IMR-90 (cell line): Measurements from ENCODE around the gene ACADS. TPM values are rescaled to one million over a fixed set of nuclear protein-coding genes. Genes with fewer than 3 reads are reported as not detected.

ENCODE experiments used
- ATAC-seq: fragments of 200-7000 bp; cut with Tn5 transposase; 2 replicates; pipeline ENCODE4 v1.9.1; 2020; ENCODE audit warnings: low read depth, mild to moderate bottlenecking, moderate library complexity
- BruUV-seq: library from RNA; stranded (reverse); fragments of 400-500 nt; replicated peaks from 2 replicates; lab custom pipeline; 2021; lab: Mats Ljungman, UMichigan
- CTCF ChIA-PET: fragments of 300-600 bp; formaldehyde crosslinking; extraction: SDS; loops from one replicate; lab custom pipeline; 2021; ENCODE audit warnings: antibody characterized with exemption; lab: Yijun Ruan, JAX
- POLR2A ChIA-PET: fragments of 300-600 bp; sonication (Branson Sonifier 250); formaldehyde crosslinking; loops from one replicate; lab custom pipeline; 2022; ENCODE audit warnings: antibody characterized with exemption; ENCODE audit not compliant: unreplicated experiment; lab: Charles Lee
- DNase-seq: peaks from one replicate; pipeline ENCODE4 v3.0.0; 2013
- H2AFZ ChIP-seq: replicated peaks from 2 replicates; pipeline ENCODE3; 2013; ENCODE audit warnings: low read length, mild to moderate bottlenecking; ENCODE audit not compliant: poor library complexity
- H2AK5ac ChIP-seq: 2 replicates; pipeline ENCODE4 v1.6.1; 2013; ENCODE audit warnings: low read depth, low read length, inconsistent platforms
- H2AK9ac ChIP-seq: replicated peaks from 2 replicates; pipeline ENCODE3; 2013; ENCODE audit warnings: mild to moderate bottlenecking, low read depth, low read length, moderate library complexity; ENCODE audit not compliant: poor library complexity
- H2BK120ac ChIP-seq: 2 replicates; pipeline ENCODE4 v1.6.1; 2013; ENCODE audit warnings: low read depth, low read length, inconsistent platforms
- H2BK15ac ChIP-seq: 3 replicates; pipeline ENCODE4 v1.6.1; 2013; ENCODE audit warnings: low read depth, low read length, inconsistent platforms
- H2BK20ac ChIP-seq: 2 replicates; pipeline ENCODE4 v1.6.1; 2013; ENCODE audit warnings: low read depth, mild to moderate bottlenecking, inconsistent platforms, low read length, moderate library complexity
- H2BK5ac ChIP-seq: 2 replicates; pipeline ENCODE4 v1.6.1; 2013; ENCODE audit warnings: mild to moderate bottlenecking, low read depth, low read length, inconsistent platforms; ENCODE audit not compliant: poor library complexity, severe bottlenecking
- H3K14ac ChIP-seq: replicated peaks from 2 replicates; pipeline ENCODE4 v1.6.1; 2013; ENCODE audit warnings: low read depth, low read length, inconsistent platforms
- H3K18ac ChIP-seq: 2 replicates; pipeline ENCODE4 v1.6.1; 2013; ENCODE audit warnings: low read depth, low read length, control low read depth
- H3K23ac ChIP-seq: 2 replicates; pipeline ENCODE4 v1.6.1; 2013; ENCODE audit warnings: low read depth, low read length, inconsistent platforms
- H3K27ac ChIP-seq: 2 replicates; pipeline ENCODE4 v1.5.1; 2013; ENCODE audit warnings: mild to moderate bottlenecking, control low read depth, low read length; ENCODE audit not compliant: insufficient read depth
- H3K27me3 ChIP-seq: 2 replicates; pipeline ENCODE4 v1.6.1; 2013; ENCODE audit warnings: low read length; ENCODE audit not compliant: control insufficient read depth, insufficient read depth
- H3K36me3 ChIP-seq: 2 replicates; pipeline ENCODE4 v1.6.1; 2013; ENCODE audit warnings: low read length, mixed read lengths; ENCODE audit not compliant: control insufficient read depth, insufficient read depth
- H3K4ac ChIP-seq: 2 replicates; pipeline ENCODE4 v1.6.1; 2013; ENCODE audit warnings: low read depth, low read length, inconsistent platforms
- H3K4me1 ChIP-seq: 2 replicates; pipeline ENCODE4 v1.6.1; 2013; ENCODE audit warnings: low read length, mixed read lengths; ENCODE audit not compliant: control insufficient read depth, insufficient read depth
- H3K4me2 ChIP-seq: 2 replicates; pipeline ENCODE4 v1.6.1; 2013; ENCODE audit warnings: low read depth, mild to moderate bottlenecking, control low read depth, low read length, moderate library complexity
- H3K4me3 ChIP-seq: 2 replicates; pipeline ENCODE4 v1.5.1; 2013; ENCODE audit warnings: low read depth, mild to moderate bottlenecking, control low read depth, low read length, moderate library complexity; ENCODE audit not compliant: insufficient read depth
- H3K56ac ChIP-seq: 2 replicates; pipeline ENCODE4 v1.6.1; 2013; ENCODE audit warnings: low read length, inconsistent platforms; ENCODE audit not compliant: insufficient read depth; ENCODE audit errors: extremely low read depth
- H3K79me1 ChIP-seq, 2 experiments: 2 replicates each; pipeline ENCODE4 v1.6.1; 2013; ENCODE audit warnings: low read length in 2 of 2, inconsistent platforms in 1 of 2, low read depth in 1 of 2
- H3K9ac ChIP-seq: 2 replicates; pipeline ENCODE4 v1.6.1; 2013; ENCODE audit warnings: low read depth, low read length, control low read depth
- H3K9me1 ChIP-seq: 2 replicates; pipeline ENCODE4 v1.6.1; 2013; ENCODE audit warnings: low read length, inconsistent platforms; ENCODE audit not compliant: insufficient read depth
- H3K9me3 ChIP-seq: 2 replicates; pipeline ENCODE4 v1.6.1; 2013; ENCODE audit warnings: low read length; ENCODE audit not compliant: control insufficient read depth, insufficient read depth
- H4K20me1 ChIP-seq: 2 replicates; pipeline ENCODE4 v1.6.1; 2013; ENCODE audit warnings: low read length, inconsistent platforms; ENCODE audit not compliant: insufficient read depth
- H4K5ac ChIP-seq: 2 replicates; pipeline ENCODE4 v1.6.1; 2013; ENCODE audit warnings: mild to moderate bottlenecking, low read depth, low read length, control low read depth
- H4K8ac ChIP-seq, 2 experiments: 2 replicates each; pipeline ENCODE4 v1.6.1; 2013; ENCODE audit warnings: low read depth in 2 of 2, low read length in 2 of 2, control low read depth in 1 of 2, inconsistent platforms in 1 of 2
- H4K91ac ChIP-seq: 2 replicates; pipeline ENCODE4 v1.6.1; 2013; ENCODE audit warnings: low read depth, low read length, inconsistent platforms; ENCODE audit not compliant: insufficient read depth
- BHLHE40 ChIP-seq: fragments of 150-350 bp; IDR thresholded peaks from 2 replicates; pipeline ENCODE4 v1.6.1; 2016; ENCODE audit warnings: mild to moderate bottlenecking, low read depth, low read length
- CEBPB ChIP-seq: IDR thresholded peaks from 2 replicates; pipeline ENCODE4 v1.6.1; 2012; ENCODE audit warnings: low read depth, low read length, improper control_type of control experiment
- CHD1 ChIP-seq: IDR thresholded peaks from 2 replicates; pipeline ENCODE4 v1.6.1; 2012; ENCODE audit warnings: low read depth, low read length, improper control_type of control experiment
- CTCF ChIP-seq: conservative IDR thresholded peaks from 2 replicates; pipeline ENCODE4 v1.5.1; 2012; ENCODE audit warnings: mild to moderate bottlenecking, low read depth, low read length, improper control_type of control experiment
- ELK1 ChIP-seq: fragments of 150-350 bp; IDR thresholded peaks from 2 replicates; pipeline ENCODE4 v1.6.1; 2016; ENCODE audit warnings: low read depth, mild to moderate bottlenecking, low read length, moderate library complexity, borderline replicate concordance
- FOS ChIP-seq: fragments of 150-350 bp; IDR thresholded peaks from 2 replicates; pipeline ENCODE4 v1.6.1; 2016; ENCODE audit warnings: low read depth, low read length
- MAFK ChIP-seq: IDR thresholded peaks from 2 replicates; pipeline ENCODE4 v1.6.1; 2012; ENCODE audit warnings: low read depth, low read length, improper control_type of control experiment
- MAZ ChIP-seq: IDR thresholded peaks from 2 replicates; pipeline ENCODE4 v1.6.1; 2012; ENCODE audit warnings: low read depth, mild to moderate bottlenecking, low read length, improper control_type of control experiment, moderate library complexity, borderline replicate concordance
- MXI1 ChIP-seq: IDR thresholded peaks from 2 replicates; pipeline ENCODE4 v1.6.1; 2012; ENCODE audit warnings: low read depth, mild to moderate bottlenecking, low read length, moderate library complexity, borderline replicate concordance
- NFE2L2 ChIP-seq: fragments of 150-350 bp; IDR thresholded peaks from 2 replicates; pipeline ENCODE4 v1.6.1; 2016; ENCODE audit warnings: low read depth, mild to moderate bottlenecking, low read length
- POLR2A ChIP-seq: IDR thresholded peaks from 2 replicates; pipeline ENCODE4 v1.6.1; 2012; ENCODE audit warnings: mild to moderate bottlenecking, low read depth, low read length
- RAD21 ChIP-seq: IDR thresholded peaks from 2 replicates; pipeline ENCODE4 v1.6.1; 2012; ENCODE audit warnings: low read length, improper control_type of control experiment
- RCOR1 ChIP-seq: IDR thresholded peaks from 2 replicates; pipeline ENCODE4 v1.6.1; 2012; ENCODE audit warnings: mild to moderate bottlenecking, low read length, improper control_type of control experiment; ENCODE audit not compliant: insufficient replicate concordance
- RFX5 ChIP-seq: IDR thresholded peaks from 2 replicates; pipeline ENCODE4 v1.8.0; 2012; ENCODE audit warnings: low read depth, mild to moderate bottlenecking, low read length, moderate library complexity
- SMC3 ChIP-seq: fragments of 150-350 bp; IDR thresholded peaks from 2 replicates; pipeline ENCODE4 v1.6.1; 2016; ENCODE audit warnings: low read depth, mild to moderate bottlenecking, antibody characterized with exemption, low read length, moderate library complexity
- USF2 ChIP-seq: fragments of 150-350 bp; IDR thresholded peaks from 2 replicates; pipeline ENCODE4 v1.6.1; 2017; ENCODE audit warnings: mild to moderate bottlenecking, antibody characterized with exemption, low read length, low read depth
- WGBS, 2 experiments: methylation state at CpG; one replicate each; pipeline versions ENCODE4 v1.1.5 to v1.1.7; 2013; ENCODE audit warnings: missing lambda C conversion rate in 2 of 2; ENCODE audit not compliant: insufficient read length in 1 of 2; ENCODE audit errors: extremely low coverage in 2 of 2; 5-methylcytosine and 5-hydroxymethylcytosine counted together
- dilution Hi-C: fragments of 300-500 bp; cut with HindIII; formaldehyde crosslinking; loops from one replicate; pipeline ENCODE4 v1.14.3; 2018; ENCODE audit warnings: low sequenced_read_pairs; ENCODE audit not compliant: unreplicated experiment
- in situ Hi-C: fragments of 300-500 bp; cut with MboI; formaldehyde crosslinking; loops from 3 replicates; pipeline ENCODE4 v1.14.3; 2019; ENCODE audit warnings: low sequenced_read_pairs, inconsistent platforms, mixed read lengths
- intact Hi-C: fragments of 100-400 bp; cut with micrococcal nuclease; formaldehyde crosslinking; loops from 2 replicates; pipeline ENCODE4 v1.10.0; 2022
- polyA plus RNA-seq, 3 experiments: library from polyadenylated mRNA; depleted of rRNA; stranded (reverse); fragments of >200 nt; gene quantifications; 2 replicates each; pipeline ENCODE4 v1.2.3, GENCODE V29; 2012; ENCODE audit warnings: low replicate concordance in 1 of 3
- total RNA-seq: library from RNA; depleted of rRNA; stranded (reverse); fragments of >200 nt; gene quantifications from 2 replicates; pipeline ENCODE4 v1.2.3, GENCODE V29; 2012

ACADS gene
- total and polyA plus RNA-seq, 2 of the 4 experiments (the other 2 are of a cell fraction), result 2.9 to 5.5 TPM

GRCh38 chr12:120678572-120678971 lies 47.1 kb upstream of the ACADS start:
- Histone ChIP-seq H4K91ac (no peak overlapping the region), H3K4ac (no peak overlapping the region), H3K56ac (no peak overlapping the region), H3K9me3 (no peaks in the 10 kb centered on the region), H2AFZ (no peak overlapping the region), H3K27ac (no peak overlapping the region), H3K14ac (no peak overlapping the region), H4K8ac (no peak overlapping the region), H2BK15ac (no peak overlapping the region), H3K79me1 (no peaks in the 10 kb centered on the region), H3K18ac (no peak overlapping the region), H3K9ac (no peak overlapping the region), H2BK20ac (no peak overlapping the region), H3K27me3 (peaks cover 6% of the 10 kb centered on the region), H3K23ac (no peak overlapping the region), H3K4me1 (no peaks in the 10 kb centered on the region), H4K5ac (no peak overlapping the region), H3K4me3 (no peak overlapping the region), H2BK5ac (no peak overlapping the region), H2BK120ac (no peak overlapping the region), H3K4me2 (no peak overlapping the region), H2AK5ac (no peak overlapping the region), H4K20me1 (no peaks in the 10 kb centered on the region), H3K9me1 (no peaks in the 10 kb centered on the region), H3K36me3 (no peaks in the 10 kb centered on the region), H2AK9ac (no peak overlapping the region)
- WGBS, 2 experiments, result no CpG with 5 or more reads among the region's 8 CpGs
- ATAC-seq (no peak), DNase-seq (no peak)
- TF ChIP-seq MXI1 (no peak), CEBPB (no peak), ELK1 (no peak), POLR2A (no peak), CHD1 (no peak), USF2 (no peak), CTCF (no peak), RCOR1 (no peak), MAFK (no peak), NFE2L2 (no peak), RFX5 (no peak), BHLHE40 (no peak), SMC3 (no peak), RAD21 (no peak), FOS (no peak), MAZ (no peak)
- dilution Hi-C loops (no loop called here), intact Hi-C loops (no loop called here), in situ Hi-C loops (no loop called here)
- ChIA-PET CTCF (no interaction called here), POLR2A (no interaction called here)
- no TSS peak for BruUV-seq
